Measurements from ENCODE around the gene NABP2. TPM values are rescaled to one million over a fixed set of nuclear protein-coding genes. Genes with fewer than 3 reads are reported as not detected.
A peak's percentile ranks its signal among the peaks of the same experiment; 100 is the strongest.

The NABP2 gene
- total and polyA plus RNA-seq, 2 donors (not counting 1 experiment from before 2014, with no cell fraction given), result 14.9 to 16.1 TPM

GRCh38 chr12:56197921-56198635 is 26.1 kb upstream of the NABP2 start:
- 100% methylated on average over 4 of the region's 9 CpGs for WGBS (ENCODE audit: insufficient coverage)
- Histone ChIP-seq H3K79me2 (ENCODE audit: control insufficient read depth, insufficient read depth, low read length) (no peaks in the 10 kb centered on the region), H3K9ac (ENCODE audit: low read length) (no peak overlapping the region), H3K27ac (ENCODE audit: low read length in 2 of 2) (no peak overlapping the region), H4K20me1 (ENCODE audit: control insufficient read depth, insufficient read depth, low read length, poor library complexity, severe bottlenecking) (no peaks in the 10 kb centered on the region), H3K36me3 (replicated peaks in 1 of 2; ENCODE audit: control extremely low read depth in 1 of 2, control insufficient read depth in 1 of 2, extremely low read depth in 1 of 2, insufficient read depth in 2 of 2, low read length in 1 of 2) (no peaks in the 10 kb centered on the region), H2AFZ (ENCODE audit: insufficient read depth, low read depth, low read length, poor library complexity, severe bottlenecking) (no peak overlapping the region), H3K4me1 (ENCODE audit: control insufficient read depth in 2 of 2, insufficient read depth in 2 of 2, low read length in 2 of 2) (peaks cover 0 to 2% of the 10 kb centered on the region in 2 donors), H3K27me3 (replicated peaks in 1 of 4; ENCODE audit: control extremely low read depth in 1 of 4, control insufficient read depth in 3 of 4, insufficient read depth in 4 of 4, low read length in 3 of 4) (no peaks in the 10 kb centered on the region), H3K4me3 (ENCODE audit: control extremely low read depth in 1 of 5, extremely low read depth in 1 of 5, insufficient read depth in 1 of 5, low read depth in 2 of 5, low read length in 4 of 5) (no peak overlapping the region), H3K4me2 (replicated peaks; ENCODE audit: low read depth, low read length, poor library complexity, severe bottlenecking) (no peak overlapping the region), H3K9me3 (ENCODE audit: control extremely low read depth in 1 of 3, control insufficient read depth in 2 of 3, insufficient read depth in 1 of 3, low read length in 2 of 3) (no peaks in the 10 kb centered on the region)
- no peak for ATAC-seq (ENCODE audit: low read depth)
- intact Hi-C loops (cut with micrococcal nuclease), result no loop called here
- ChIA-PET POLR2A (interaction anchor here (0.6 to 1.0 kb wide), 2 partner anchors 24 to 88 kb away, joined by 3 to 6 read pairs; partner anchors contain the start of gene RNF41), CTCF (interaction anchor here (2.2 to 2.3 kb wide), 2 partner anchors 8 to 10 kb away, joined by 5 to 6 read pairs; no protein-coding TSS in a partner anchor)
- Mint-ChIP-seq H3K27me3 (no peaks in the 10 kb centered on the region), H3K4me3 (no peak overlapping the region), H3K27ac (peak overlapping the region; percentile 61), H3K9me3 (ENCODE audit: insufficient read depth) (no peaks in the 10 kb centered on the region), H3K4me1 (peaks cover 11% of the 10 kb centered on the region)
- TF ChIP-seq CTCF (IDR thresholded peaks at IDR 0.05) (no peak), EZH2 (IDR thresholded peaks at IDR 0.05; ENCODE audit: borderline replicate concordance, insufficient read depth, low read depth, low read length, poor library complexity, severe bottlenecking) (no peak)
- DNase-seq, result no peak

GRCh38 chr12:56198836-56199235 is 25.3 kb upstream of the NABP2 start:
- no peaks in the 10 kb centered on the region for H3K27me3 Mint-ChIP-seq
- H3K4me1 Mint-ChIP-seq, result peaks cover 7% of the 10 kb centered on the region
- Histone ChIP-seq H3K4me2 (replicated peaks; ENCODE audit: low read depth, low read length, poor library complexity, severe bottlenecking) (no peak overlapping the region), H3K4me1 (ENCODE audit: control insufficient read depth in 2 of 2, insufficient read depth in 2 of 2, low read length in 2 of 2) (no peaks in the 10 kb centered on the region), H3K27ac (ENCODE audit: low read length in 2 of 2) (no peak overlapping the region), H3K27me3 (replicated peaks in 1 of 4; ENCODE audit: control extremely low read depth in 1 of 4, control insufficient read depth in 3 of 4, insufficient read depth in 4 of 4, low read length in 3 of 4) (no peaks in the 10 kb centered on the region), H4K20me1 (ENCODE audit: control insufficient read depth, insufficient read depth, low read length, poor library complexity, severe bottlenecking) (no peaks in the 10 kb centered on the region), H2AFZ (ENCODE audit: insufficient read depth, low read depth, low read length, poor library complexity, severe bottlenecking) (no peak overlapping the region), H3K9me3 (ENCODE audit: control extremely low read depth in 1 of 3, control insufficient read depth in 2 of 3, insufficient read depth in 1 of 3, low read length in 2 of 3) (no peaks in the 10 kb centered on the region), H3K36me3 (replicated peaks in 1 of 2; ENCODE audit: control extremely low read depth in 1 of 2, control insufficient read depth in 1 of 2, extremely low read depth in 1 of 2, insufficient read depth in 2 of 2, low read length in 1 of 2) (peaks cover 0 to 1% of the 10 kb centered on the region in 2 experiments), H3K79me2 (ENCODE audit: control insufficient read depth, insufficient read depth, low read length) (no peaks in the 10 kb centered on the region), H3K4me3 (ENCODE audit: control extremely low read depth in 1 of 5, extremely low read depth in 1 of 5, insufficient read depth in 1 of 5, low read depth in 2 of 5, low read length in 4 of 5) (no peak overlapping the region), H3K9ac (ENCODE audit: low read length) (no peak overlapping the region)
- CTCF ChIA-PET, result interaction anchor here (0.8 to 0.9 kb wide), 2 partner anchors 9 to 68 kb away, joined by 3 read pairs; partner anchors contain the start of gene COQ10A
- TF ChIP-seq CTCF (IDR thresholded peaks at IDR 0.05), result no peak
- TF ChIP-seq EZH2 (IDR thresholded peaks at IDR 0.05; ENCODE audit: borderline replicate concordance, insufficient read depth, low read depth, low read length, poor library complexity, severe bottlenecking), result no peak
- no peaks in the 10 kb centered on the region for H3K9me3 Mint-ChIP-seq (ENCODE audit: insufficient read depth)
- no peak for ATAC-seq (ENCODE audit: low read depth)
- POLR2A ChIA-PET, result interaction anchor here (0.6 kb wide), 1 partner anchor 89 kb away, joined by 6 read pairs; no protein-coding TSS in a partner anchor
- H3K4me3 Mint-ChIP-seq, result no peak overlapping the region
- 100% methylated on average over 1 of the region's 1 CpG for WGBS (ENCODE audit: insufficient coverage)
- DNase-seq, result no peak
- peak overlapping the region; percentile 22 for H3K27ac Mint-ChIP-seq
- intact Hi-C loops (cut with micrococcal nuclease), result no loop called here

Data from B cell (primary cell).